Measurements from ENCODE around the gene CORO7.

DNA sequence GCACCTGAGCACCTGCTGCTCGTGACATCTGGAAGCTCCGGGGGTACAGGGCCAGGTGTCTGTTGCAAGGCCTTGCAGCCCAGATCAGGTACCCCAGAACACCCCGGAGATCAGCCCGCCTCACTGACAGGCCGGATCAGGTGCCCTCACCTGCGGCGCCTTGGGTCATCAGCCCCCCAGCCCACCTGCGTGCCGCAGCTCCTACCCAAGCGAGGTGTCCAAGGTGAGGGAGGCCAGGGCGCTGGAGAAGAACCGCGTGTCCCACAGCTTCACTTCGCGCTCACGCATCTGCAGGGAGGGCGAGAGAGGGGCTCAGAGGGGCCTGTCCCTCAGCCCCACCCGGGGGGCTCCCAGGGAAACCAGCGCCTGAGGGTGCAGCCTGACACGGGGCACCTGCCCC, 28.6 kb downstream of the CORO7 start:
- no peak for TF ChIP-seq CTCF (IDR thresholded peaks at IDR 0.05 in 8 of 11, conservative IDR thresholded peaks at IDR 0.05 in 3 of 11)
- TF ChIP-seq POLR2A (IDR thresholded peaks at IDR 0.05), result no peak
